Activated naive CD4-positive, alpha-beta T cell treated with anti-CD3 and anti-CD28 coated beads, Interleukin-2, amount 10 ng/mL, durations not matched to agents 7 days and 5 days (primary cell): ENCODE measurements around the gene PLEKHA8.

Source experiments
- CTCF ChIA-PET: fragments of 350-600 bp; sonication (Branson Sonifier 250); formaldehyde crosslinking; loops from one replicate; lab custom pipeline; 2021; ENCODE audit warnings: antibody characterized with exemption; lab: Charles Lee
- DNase-seq: peaks from one replicate; pipeline ENCODE4 v3.0.0-alpha.2; 2020
- H3K27ac Mint-ChIP-seq: one replicate; pipeline ENCODE4 v1.8.0; 2021; ENCODE audit warnings: mild to moderate bottlenecking, moderate library complexity, mixed read lengths
- H3K27me3 Mint-ChIP-seq: one replicate; pipeline ENCODE4 v1.8.0; 2021; ENCODE audit warnings: mild to moderate bottlenecking, mixed read lengths
- H3K36me3 Mint-ChIP-seq: one replicate; pipeline ENCODE4 v1.8.0; 2021; ENCODE audit warnings: mixed read lengths
- H3K4me1 Mint-ChIP-seq: one replicate; pipeline ENCODE4 v1.8.0; 2021; ENCODE audit warnings: mixed read lengths
- H3K4me3 Mint-ChIP-seq: one replicate; pipeline ENCODE4 v1.8.0; 2021; ENCODE audit warnings: mild to moderate bottlenecking, moderate library complexity, mixed read lengths
- H3K9me3 Mint-ChIP-seq: one replicate; pipeline ENCODE4 v1.8.0; 2021; ENCODE audit warnings: mixed read lengths

PLEKHA8 gene

DNA sequence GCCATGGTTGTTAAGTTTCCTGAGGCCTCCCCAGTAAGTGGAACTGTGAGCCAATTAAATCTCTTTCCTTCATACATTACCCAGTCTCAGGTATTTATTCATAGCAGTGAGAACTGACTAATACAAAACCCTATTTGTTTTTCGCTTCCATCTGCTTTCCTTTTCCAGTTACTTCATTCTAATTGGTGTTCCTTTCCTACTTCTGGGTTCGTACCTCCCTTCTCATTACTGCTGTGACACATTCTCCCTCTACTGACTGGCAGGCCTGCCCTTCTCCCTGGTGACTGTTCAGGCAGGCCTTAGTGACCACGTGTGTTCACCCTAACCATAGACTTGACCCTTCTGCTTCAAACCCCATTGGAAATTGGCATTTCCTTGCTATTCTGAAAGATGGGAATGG is 144.2 kb downstream of the PLEKHA8 start:
- H3K4me3 Mint-ChIP-seq: no peak overlapping the region
- no peaks in the 10 kb centered on the region for H3K4me1 Mint-ChIP-seq
- H3K36me3 Mint-ChIP-seq: no peaks in the 10 kb centered on the region
- H3K9me3 Mint-ChIP-seq: no peaks in the 10 kb centered on the region
- CTCF ChIA-PET: interaction anchor here (0.9 to 1.9 kb wide), 2 partner anchors 8 to 392 kb away, joined by 3 to 6 read pairs; no protein-coding TSS in a partner anchor
- peaks cover 16% of the 10 kb centered on the region for H3K27me3 Mint-ChIP-seq
- no peak for DNase-seq
- H3K27ac Mint-ChIP-seq: no peak overlapping the region

DNA sequence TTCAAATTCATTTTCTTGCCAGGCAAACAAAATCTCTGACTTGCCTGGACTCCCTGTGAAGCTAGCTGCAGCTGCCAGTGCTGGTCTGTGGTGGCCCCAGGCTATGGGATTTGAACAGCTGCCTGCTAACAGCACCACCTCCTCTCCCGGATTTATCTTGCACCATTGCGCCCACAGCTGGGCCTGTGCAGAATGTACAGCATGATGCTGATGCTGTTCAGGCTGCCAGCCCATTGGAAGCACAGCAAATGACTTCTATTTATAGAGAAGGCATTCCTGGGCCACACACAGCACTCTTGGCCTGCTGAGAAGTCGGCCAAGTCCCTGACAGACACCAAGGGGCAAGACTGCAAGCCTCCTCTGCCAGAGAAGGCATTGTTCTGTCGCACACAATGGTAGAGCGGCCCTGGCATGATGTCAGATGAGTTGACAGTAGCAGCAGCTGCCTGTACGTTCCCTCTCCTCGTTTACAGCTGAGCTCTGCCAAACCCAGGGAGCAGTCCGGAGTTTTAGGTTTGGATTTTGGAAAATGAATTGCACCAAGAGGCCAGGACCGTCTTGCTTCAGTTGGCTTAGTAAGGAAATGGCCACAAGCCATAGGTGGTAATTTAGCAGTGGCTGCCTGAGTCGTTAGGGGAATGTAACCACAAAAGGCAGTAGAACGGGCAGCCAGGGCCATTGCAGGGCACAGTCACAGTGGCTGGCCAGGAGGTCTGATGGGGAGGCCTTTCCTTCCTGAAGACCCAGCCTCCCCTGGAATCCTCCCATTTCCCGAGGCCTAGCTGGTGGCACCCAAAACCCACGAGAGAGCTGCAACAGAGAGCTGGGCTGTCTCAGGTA is 145.1 kb downstream of the PLEKHA8 start:
- Mint-ChIP-seq H3K27ac (no peak overlapping the region), H3K9me3 (no peaks in the 10 kb centered on the region), H3K27me3 (peaks cover 12% of the 10 kb centered on the region), H3K4me1 (no peaks in the 10 kb centered on the region), H3K4me3 (no peak overlapping the region), H3K36me3 (no peaks in the 10 kb centered on the region)
- no peak for DNase-seq
- CTCF ChIA-PET: interaction anchor here (0.9 to 1.9 kb wide), 2 partner anchors 9 to 391 kb away, joined by 3 to 6 read pairs; no protein-coding TSS in a partner anchor

DNA sequence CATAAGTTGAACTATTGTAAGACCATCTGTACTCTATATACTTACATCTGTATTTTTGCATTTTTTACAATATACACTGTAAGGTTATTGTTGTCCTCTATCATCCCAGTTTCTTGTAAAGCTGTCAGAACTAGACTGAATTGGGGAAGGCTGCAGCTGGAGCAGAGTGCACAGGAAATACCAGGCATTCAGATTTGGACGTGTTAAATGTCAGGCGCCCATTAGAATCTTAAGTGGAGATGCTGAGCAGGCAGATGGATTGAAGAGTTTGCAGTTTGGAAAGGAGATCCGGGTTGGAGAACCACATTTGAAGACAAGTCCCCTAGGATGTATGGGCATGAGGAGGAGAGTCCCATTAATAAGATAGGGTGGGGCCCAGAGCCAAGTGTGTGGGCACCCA is 147.0 kb downstream of the PLEKHA8 start:
- peaks cover 6% of the 10 kb centered on the region for H3K27me3 Mint-ChIP-seq
- no peak for DNase-seq
- peaks cover 7% of the 10 kb centered on the region for H3K4me1 Mint-ChIP-seq
- H3K27ac Mint-ChIP-seq: no peak overlapping the region
- no peaks in the 10 kb centered on the region for H3K9me3 Mint-ChIP-seq
- no peak overlapping the region for H3K4me3 Mint-ChIP-seq
- H3K36me3 Mint-ChIP-seq: no peaks in the 10 kb centered on the region
- CTCF ChIA-PET: interaction anchor here (0.6 kb wide), 1 partner anchor 249 kb away, joined by 3 read pairs; no protein-coding TSS in a partner anchor

DNA sequence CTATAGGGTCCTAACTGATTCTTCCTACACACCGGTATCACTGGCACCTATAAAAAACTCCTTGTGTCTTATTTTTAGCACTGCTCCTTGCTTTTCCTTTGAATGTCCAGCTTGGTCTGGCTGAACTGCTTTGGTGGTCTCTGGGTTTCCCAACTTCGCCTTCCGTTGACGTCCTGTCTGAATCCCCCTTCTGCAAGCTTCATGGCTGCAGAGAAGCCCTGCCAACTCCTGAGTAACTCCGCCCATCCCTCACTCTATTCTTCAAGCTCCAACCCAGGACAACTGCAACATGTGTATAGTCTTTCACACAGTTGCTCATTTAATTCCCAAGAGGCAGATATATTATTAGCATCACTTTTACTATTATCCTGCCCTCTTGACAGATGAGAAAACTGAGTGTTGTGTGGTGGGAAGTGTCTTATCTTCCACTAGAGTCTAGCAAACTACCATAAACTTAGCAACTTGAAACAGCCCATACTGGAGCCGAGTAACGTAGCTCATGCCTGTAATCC is 147.5 kb downstream of the PLEKHA8 start:
- H3K27me3 Mint-ChIP-seq: peaks cover 6% of the 10 kb centered on the region
- CTCF ChIA-PET: interaction anchor here (0.9 kb wide), 1 partner anchor 16 kb away, joined by 3 read pairs; no protein-coding TSS in a partner anchor
- no peak overlapping the region for H3K4me3 Mint-ChIP-seq
- no peak for DNase-seq
- peaks cover 2% of the 10 kb centered on the region for H3K9me3 Mint-ChIP-seq
- H3K4me1 Mint-ChIP-seq: peaks cover 7% of the 10 kb centered on the region
- no peaks in the 10 kb centered on the region for H3K36me3 Mint-ChIP-seq
- no peak overlapping the region for H3K27ac Mint-ChIP-seq

DNA sequence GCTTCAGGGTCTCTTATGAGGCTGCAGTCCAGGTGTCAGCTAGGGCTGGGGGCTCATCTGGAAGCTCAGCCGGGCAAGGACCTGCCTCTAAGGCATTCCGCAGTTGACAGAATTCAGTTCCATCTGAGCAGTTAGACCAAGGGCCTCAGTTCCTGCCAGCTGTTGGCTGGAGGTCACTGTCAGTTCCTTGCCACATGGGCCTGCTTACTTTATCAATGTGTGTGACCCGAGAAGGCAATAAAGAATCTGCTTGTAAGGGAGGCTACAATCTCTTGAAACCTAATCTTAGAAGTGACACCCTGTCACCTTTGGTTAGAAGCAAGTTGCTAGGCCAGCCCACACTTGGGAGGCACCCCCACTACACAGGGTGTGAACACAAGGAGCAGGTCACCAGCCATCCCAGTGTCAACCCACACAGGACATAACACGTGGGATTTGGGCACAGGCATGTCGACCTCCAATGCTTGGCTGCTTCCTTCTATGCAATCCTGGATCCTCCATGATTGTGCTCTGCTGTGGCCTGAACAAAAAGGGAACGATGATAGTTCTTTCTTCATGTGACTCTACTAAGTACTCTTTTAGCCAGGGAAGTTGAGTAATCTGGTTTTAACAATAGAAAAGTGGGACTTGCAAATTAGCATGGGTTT is 148.4 kb downstream of the PLEKHA8 start:
- CTCF ChIA-PET: interaction anchor here (0.9 kb wide), 1 partner anchor 17 kb away, joined by 3 read pairs; no protein-coding TSS in a partner anchor
- no peaks in the 10 kb centered on the region for H3K36me3 Mint-ChIP-seq
- no peak overlapping the region for H3K27ac Mint-ChIP-seq
- peaks cover 2% of the 10 kb centered on the region for H3K27me3 Mint-ChIP-seq
- peaks cover 2% of the 10 kb centered on the region for H3K9me3 Mint-ChIP-seq
- H3K4me3 Mint-ChIP-seq: no peak overlapping the region
- H3K4me1 Mint-ChIP-seq: peaks cover 7% of the 10 kb centered on the region
- no peak for DNase-seq

DNA sequence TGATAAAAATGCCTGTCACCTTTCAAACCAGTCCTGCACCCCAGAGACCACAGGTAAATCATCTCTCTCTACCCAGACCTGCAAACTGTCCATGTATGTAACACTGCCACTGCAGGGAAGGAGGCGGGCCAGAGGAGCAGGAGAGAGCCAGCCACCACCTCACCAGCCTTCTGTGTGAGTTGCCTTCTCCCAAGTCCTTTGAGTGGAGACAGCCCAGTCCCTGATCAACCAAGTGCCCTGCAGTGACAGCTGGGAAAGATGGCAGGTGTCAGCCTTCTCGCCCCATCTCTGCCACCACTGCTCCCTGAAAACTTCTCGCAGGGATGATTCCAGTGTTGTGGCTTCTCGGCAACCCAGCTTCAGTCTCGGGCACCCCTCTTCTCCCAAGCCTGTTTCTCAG is 149.0 kb downstream of the PLEKHA8 start:
- no peak overlapping the region for H3K4me3 Mint-ChIP-seq
- no peak for DNase-seq
- no peaks in the 10 kb centered on the region for H3K36me3 Mint-ChIP-seq
- CTCF ChIA-PET: no interaction called here
- no peaks in the 10 kb centered on the region for H3K27me3 Mint-ChIP-seq
- peaks cover 2% of the 10 kb centered on the region for H3K9me3 Mint-ChIP-seq
- H3K4me1 Mint-ChIP-seq: peaks cover 7% of the 10 kb centered on the region
- H3K27ac Mint-ChIP-seq: no peak overlapping the region

DNA sequence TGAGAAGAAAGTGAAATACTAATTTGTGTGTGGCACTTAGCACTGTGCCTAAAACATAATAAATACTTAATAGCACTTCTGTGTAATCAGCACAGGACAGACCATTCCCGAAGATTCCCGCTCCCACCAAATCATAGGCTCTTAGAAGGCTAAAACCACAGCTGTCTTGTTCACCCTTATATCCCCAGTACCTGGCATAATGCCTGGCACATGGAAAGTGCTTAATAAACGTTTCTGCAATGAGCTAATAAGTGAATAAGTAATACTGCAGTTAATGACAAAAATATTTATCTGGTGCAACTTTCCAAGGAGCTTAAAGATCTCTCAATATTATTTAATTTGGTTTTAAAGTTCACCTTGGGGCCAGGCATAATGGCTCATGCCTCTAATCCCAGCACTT is 149.8 kb downstream of the PLEKHA8 start:
- H3K4me3 Mint-ChIP-seq: no peak overlapping the region
- H3K36me3 Mint-ChIP-seq: no peaks in the 10 kb centered on the region
- DNase-seq: no peak
- peaks cover 7% of the 10 kb centered on the region for H3K4me1 Mint-ChIP-seq
- H3K9me3 Mint-ChIP-seq: peaks cover 2% of the 10 kb centered on the region
- CTCF ChIA-PET: interaction anchor here (0.9 kb wide), 1 partner anchor 258 kb away, joined by 3 read pairs; no protein-coding TSS in a partner anchor
- no peaks in the 10 kb centered on the region for H3K27me3 Mint-ChIP-seq
- H3K27ac Mint-ChIP-seq: no peak overlapping the region

DNA sequence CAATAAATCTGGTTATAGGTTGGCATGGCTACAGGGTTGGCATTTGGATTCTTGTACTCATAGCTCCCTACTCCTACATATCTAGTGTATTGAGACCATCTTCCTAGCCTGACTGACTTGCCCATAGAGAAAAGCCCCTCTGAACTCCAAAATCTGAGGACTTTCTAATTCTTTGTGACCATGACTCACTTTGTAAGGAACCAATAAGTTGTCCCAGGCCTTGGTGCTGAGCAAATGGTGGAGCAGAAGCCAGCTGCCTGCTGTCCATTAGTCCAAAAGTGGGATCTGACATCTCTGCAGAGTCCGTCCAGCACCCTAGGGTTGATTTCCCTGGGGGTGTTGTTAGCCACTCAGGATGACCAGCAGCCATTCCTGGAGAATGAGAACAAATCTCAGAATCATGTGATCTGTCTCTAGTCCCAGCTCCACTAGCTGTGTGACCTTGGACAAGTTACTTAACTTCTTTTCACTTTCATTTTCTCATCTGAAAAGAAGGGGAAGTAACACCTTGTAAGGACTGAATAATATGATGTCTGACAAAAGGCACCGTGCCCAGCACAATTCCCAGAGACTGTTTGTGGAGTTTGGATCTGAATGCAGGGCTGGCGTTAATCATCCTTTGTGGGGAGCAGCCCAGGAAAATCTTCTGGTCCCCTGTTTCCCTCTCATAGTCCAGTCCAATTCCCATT is 150.7 kb downstream of the PLEKHA8 start:
- Mint-ChIP-seq H3K27ac (peak overlapping the region; percentile 30), H3K36me3 (no peaks in the 10 kb centered on the region), H3K9me3 (peaks cover 2% of the 10 kb centered on the region), H3K27me3 (no peaks in the 10 kb centered on the region), H3K4me1 (peaks cover 7% of the 10 kb centered on the region), H3K4me3 (no peak overlapping the region)
- CTCF ChIA-PET: no interaction called here
- DNase-seq: no peak
